Measurements from ENCODE around the gene ZIC4.

Gene ZIC4

GRCh38 chr3:147356145-147356908 is 50.0 kb downstream of the ZIC4 start:
- H3K4me3 ChIP-seq (ENCODE audit: low read length): no peak overlapping the region
- TF ChIP-seq, protein P1, sequence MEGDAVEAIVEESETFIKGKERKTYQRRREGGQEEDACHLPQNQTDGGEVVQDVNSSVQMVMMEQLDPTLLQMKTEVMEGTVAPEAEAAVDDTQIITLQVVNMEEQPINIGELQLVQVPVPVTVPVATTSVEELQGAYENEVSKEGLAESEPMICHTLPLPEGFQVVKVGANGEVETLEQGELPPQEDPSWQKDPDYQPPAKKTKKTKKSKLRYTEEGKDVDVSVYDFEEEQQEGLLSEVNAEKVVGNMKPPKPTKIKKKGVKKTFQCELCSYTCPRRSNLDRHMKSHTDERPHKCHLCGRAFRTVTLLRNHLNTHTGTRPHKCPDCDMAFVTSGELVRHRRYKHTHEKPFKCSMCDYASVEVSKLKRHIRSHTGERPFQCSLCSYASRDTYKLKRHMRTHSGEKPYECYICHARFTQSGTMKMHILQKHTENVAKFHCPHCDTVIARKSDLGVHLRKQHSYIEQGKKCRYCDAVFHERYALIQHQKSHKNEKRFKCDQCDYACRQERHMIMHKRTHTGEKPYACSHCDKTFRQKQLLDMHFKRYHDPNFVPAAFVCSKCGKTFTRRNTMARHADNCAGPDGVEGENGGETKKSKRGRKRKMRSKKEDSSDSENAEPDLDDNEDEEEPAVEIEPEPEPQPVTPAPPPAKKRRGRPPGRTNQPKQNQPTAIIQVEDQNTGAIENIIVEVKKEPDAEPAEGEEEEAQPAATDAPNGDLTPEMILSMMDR (IDR thresholded peaks at IDR 0.05; ENCODE audit: insufficient read depth, low read depth, low read length, missing control alignments): no peak
- DNase-seq (ENCODE audit: low read depth): no peak

- TF ChIP-seq, protein P1 (IDR thresholded peaks at IDR 0.05; ENCODE audit: insufficient read depth, low read depth, low read length, missing control alignments): no peak
- H3K4me3 ChIP-seq (ENCODE audit: low read length): no peak overlapping the region
- no peak for DNase-seq (ENCODE audit: low read depth)
Observed at GRCh38 chr3:147355753-147356090, 50.6 kb downstream of the ZIC4 start.

DNA sequence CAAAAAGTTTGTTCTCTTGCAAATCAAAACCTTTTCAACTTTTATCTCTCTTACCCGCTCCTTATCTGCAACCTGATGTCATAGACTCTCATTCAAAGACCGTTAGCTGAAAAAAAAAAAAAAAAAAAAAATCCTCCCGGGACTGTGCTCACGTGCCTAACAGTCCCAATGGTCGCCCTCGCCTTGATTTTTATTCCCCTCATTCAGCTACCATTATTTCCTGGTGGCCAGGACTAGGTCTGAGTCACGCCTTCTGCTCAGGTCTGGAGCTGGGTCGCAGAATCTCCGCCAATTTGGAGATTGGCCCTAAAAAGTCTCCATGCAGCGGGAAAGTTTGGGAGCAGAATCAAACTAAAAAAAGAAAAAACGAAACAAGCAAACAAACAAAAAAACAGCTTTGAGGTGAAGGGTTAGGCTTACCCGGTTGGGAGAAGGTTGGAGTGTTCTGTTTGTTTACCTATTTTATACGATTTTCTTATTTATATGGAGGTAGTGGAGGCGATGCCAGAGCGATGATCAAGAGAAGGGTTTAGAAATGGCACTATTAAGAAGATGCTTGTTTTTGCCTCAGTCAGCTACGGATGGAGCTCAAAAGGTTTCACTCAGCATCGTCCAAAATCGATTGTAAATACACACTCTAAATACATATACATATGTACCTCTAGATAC is 51.1 kb downstream of the ZIC4 start:
- no peak for DNase-seq (ENCODE audit: low read depth)
- TF ChIP-seq, protein P1 (IDR thresholded peaks at IDR 0.05; ENCODE audit: insufficient read depth, low read depth, low read length, missing control alignments): no peak
- no peak overlapping the region for H3K4me3 ChIP-seq (ENCODE audit: low read length)

DNA sequence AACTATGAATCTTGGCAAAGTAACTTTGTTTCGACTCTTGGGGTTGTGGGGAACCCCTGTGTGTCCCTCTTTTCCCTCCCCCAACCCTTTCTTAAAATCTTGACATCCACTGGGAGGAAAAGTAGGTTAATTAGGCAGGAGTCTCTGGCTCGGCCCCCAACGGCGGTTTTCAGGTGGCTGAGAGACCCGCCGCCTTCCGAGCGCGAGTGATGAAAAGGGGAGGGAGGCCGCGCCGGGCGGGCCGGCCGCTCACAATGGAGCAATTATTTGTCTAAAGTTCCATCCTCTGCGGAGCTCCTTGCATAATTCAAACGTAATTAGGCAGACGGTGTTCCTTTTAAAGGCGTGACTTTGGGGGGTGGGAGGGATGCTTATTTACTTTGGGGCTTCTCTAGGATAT is 51.7 kb downstream of the ZIC4 start:
- DNase-seq (ENCODE audit: low read depth): no peak
- H3K4me3 ChIP-seq (ENCODE audit: low read length): no peak overlapping the region
- TF ChIP-seq, protein P1 (IDR thresholded peaks at IDR 0.05; ENCODE audit: insufficient read depth, low read depth, low read length, missing control alignments): no peak

GRCh38 chr3:147351301-147351700 is 55.0 kb downstream of the ZIC4 start:
- no peak overlapping the region for H3K4me3 ChIP-seq (ENCODE audit: low read length)
- no peak for DNase-seq (ENCODE audit: low read depth)
- TF ChIP-seq, protein P1 (IDR thresholded peaks at IDR 0.05; ENCODE audit: insufficient read depth, low read depth, low read length, missing control alignments): no peak

DNA sequence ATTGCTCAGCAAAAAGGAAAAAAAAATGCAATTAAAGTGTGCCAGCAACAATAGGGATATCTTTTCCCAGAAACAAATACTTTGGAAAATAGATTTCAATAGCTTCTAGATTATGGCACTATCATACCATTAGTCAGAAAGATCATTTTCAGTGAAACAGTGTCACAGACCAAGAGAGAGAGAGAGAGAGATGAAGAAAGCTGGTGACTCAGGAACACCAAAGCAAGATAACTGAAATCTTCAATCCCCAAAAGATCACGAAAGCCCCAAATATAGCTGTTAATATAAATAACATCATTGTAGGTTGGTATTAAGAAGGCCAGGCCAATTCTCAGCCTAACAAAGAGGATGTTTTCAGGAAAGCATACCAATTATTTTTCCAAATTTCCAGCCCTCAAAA is 57.4 kb downstream of the ZIC4 start:
- DNase-seq (ENCODE audit: low read depth): no peak
- TF ChIP-seq, protein P1 (IDR thresholded peaks at IDR 0.05; ENCODE audit: insufficient read depth, low read depth, low read length, missing control alignments): no peak
- H3K4me3 ChIP-seq (ENCODE audit: low read length): no peak overlapping the region

Measured in epithelial cell of esophagus (primary cell).